T-helper 2 cell (primary cell): ENCODE results near the gene IFNL1.
A peak's percentile ranks its signal among the peaks of the same experiment; 100 is the strongest.
"Not testable (repeated sequence)": the region's sequence is repeated elsewhere in the genome, so short reads cannot be mapped to it uniquely, and the experiment has no call there.

Source experiments
- DNase-seq, 5 experiments: peaks; one replicate each; pipeline versions ENCODE4 v3.0.0 to v3.0.0-alpha.2; 2012 to 2022

The IFNL1 gene

DNA sequence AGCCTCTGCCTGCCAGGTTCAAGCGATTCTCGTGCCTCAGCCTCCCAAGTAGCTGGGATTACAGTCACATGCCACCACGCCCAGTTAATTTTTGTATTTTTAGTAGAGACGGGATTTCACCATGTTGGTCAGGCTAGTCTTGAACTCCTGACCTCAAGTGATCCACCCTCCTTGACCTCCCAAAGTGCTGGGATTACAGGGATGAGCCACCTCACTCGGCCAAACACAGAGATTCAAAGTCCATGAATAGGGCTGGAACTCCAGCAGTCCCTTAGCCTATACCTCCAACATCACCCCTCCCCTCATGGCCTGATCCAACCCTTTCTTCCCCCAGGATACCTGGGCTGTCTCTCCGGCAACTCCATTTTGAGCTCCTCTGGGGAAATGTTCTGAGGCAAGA is 36.5 kb downstream of the IFNL1 start:
- DNase-seq = not testable (repeated sequence)

DNA sequence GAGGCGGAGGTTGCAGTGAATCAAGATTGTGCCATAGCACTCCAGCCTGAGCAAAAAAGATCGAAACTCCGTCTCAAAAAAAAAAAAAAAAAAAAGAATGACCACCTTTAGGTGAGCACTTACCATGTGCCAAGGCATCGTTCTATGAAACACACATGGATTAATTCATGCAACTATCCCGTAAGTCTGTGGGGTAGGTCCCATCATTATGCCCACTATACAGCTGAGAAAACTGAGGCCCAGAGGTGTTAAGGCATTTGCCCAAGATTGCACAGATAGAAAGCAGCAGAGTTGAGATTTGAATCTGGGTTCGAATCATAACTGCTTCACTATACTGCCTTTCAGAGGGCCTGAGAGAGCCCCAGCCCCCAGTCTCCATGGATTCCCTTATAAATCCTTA is 37.3 kb downstream of the IFNL1 start:
- no peak for DNase-seq

DNA sequence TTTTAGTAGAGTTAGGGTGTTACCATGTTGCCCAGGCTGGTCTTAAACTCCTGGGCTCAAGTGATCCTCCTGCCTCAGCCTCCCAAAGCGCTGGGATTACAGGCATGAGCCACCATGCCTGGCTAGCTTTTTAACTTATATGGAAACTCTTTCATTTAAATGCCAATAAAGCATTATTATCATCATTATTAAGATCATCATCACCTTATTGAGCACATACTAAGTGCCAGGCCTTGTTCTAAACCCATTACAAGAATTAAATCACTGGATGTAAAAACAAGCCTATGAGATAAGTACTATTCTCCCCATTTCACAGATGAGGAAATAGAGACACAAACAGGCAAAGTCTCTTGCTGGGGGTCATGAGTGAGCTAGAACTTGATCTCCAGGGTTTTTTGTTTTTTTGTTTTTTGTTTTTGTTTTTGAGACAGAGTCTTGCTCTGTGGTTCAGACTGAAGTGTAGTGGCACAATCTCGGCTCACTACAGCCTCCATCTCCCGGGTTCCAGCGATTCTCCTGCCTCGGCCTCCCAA is 38.3 kb downstream of the IFNL1 start:
- no peak for DNase-seq

DNA sequence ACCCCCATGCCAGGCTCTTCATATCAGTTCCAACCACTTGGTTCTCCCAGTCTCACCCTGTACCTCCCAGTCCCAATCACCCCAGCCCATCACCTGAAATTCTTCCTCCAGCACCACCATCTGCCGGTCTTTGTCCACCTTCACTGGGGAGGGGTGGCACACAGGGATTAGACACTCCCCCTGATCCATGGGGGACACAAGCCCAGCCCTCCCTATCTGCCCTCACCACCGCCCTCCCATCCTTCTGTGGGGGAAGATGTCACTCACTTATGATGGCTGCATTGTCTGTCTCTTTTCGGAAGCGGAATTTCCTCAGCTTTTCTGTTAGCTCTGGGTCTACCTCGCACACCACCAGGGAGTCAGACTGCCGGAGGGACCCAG is 39.0 kb downstream of the IFNL1 start:
- peak in 1 of 5 experiments; percentile 67 for DNase-seq

DNA sequence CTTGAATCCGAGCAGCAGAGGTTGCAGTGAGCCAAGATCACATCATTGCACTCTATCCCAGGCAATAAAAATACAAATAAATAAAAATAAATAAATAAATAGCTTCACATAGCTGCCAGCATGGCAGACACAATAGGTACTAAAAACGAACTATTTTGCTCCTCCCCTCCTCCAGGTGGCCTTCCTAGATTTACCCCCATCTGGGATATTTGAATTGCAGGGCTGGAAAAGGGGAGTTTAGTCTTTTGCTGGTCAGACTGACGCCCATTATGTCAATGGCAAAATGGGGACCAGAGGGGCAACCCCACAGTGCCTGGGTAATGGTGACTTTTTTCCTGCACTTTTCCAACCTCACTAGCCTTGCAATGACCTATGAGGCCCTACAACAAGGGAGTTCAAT is 40.3 kb downstream of the IFNL1 start:
- no peak for DNase-seq

DNA sequence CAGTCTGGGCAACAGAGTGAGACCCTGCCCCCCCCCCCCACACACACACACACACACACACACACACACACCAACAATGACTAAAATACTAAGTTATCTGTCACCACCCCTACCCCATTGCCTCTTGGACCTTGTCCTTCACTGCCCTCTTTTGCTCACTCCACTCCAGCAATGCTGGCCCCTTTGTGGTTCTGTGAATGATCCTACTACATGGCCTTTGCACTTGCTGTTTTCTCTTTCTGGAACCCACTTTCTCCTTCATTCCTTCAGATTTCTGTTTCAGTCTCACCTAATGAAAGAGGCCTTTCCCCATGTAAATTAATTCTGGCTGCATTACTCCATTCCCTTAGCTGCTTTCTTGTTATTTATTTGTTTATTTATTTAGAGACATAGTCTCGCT is 43.5 kb downstream of the IFNL1 start:
- no peak for DNase-seq

DNA sequence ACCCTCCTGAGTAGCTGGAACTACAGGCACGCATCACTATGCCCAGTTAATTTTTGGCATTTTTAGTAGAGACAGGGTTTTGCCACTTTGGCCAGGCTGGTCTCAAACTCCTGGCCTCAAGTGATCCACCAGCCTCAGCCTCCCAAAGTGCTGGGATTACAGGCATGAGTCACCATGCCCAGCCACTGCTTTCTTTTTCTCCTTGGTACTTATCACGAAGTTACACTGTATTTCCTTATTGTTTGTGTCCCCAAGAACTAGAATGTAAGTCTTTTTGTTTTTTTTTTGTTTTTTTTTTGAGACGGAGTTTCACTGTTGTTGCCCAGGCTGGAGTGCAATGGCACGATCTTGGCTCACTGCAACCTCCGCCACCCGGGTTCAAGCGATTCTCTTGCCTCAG is 43.9 kb downstream of the IFNL1 start:
- not testable (repeated sequence) for DNase-seq

DNA sequence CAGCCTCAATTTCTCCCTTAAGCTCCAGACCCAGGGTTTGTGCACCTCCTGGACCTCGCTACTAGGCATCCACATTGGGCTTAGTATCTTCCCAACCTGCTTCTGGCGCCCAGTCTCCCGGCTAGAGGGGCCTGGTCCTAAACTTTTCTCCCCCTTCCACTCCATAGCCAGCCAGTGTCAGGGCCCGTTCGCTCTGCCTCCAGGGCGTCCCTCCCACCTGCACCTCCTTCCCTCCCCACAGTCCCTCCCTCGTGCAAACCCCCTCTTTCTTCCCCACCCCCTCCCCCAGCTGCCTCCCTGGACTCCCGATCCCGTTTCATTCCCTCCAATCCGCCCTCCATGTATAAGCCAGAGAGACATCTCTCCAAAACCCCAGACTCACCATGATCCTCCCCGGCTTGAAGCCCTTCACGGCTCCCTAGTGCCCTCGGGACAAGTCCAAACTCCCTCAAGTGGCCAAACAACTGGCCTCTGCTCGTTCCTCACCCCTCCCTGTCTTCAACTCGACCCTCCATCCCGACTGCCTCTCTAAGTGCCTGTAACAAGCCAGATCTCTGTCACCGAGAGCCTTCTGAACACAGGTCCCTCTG is 45.0 kb downstream of the IFNL1 start:
- DNase-seq = peak in 2 of 5 experiments; percentile 13 to 48

DNA sequence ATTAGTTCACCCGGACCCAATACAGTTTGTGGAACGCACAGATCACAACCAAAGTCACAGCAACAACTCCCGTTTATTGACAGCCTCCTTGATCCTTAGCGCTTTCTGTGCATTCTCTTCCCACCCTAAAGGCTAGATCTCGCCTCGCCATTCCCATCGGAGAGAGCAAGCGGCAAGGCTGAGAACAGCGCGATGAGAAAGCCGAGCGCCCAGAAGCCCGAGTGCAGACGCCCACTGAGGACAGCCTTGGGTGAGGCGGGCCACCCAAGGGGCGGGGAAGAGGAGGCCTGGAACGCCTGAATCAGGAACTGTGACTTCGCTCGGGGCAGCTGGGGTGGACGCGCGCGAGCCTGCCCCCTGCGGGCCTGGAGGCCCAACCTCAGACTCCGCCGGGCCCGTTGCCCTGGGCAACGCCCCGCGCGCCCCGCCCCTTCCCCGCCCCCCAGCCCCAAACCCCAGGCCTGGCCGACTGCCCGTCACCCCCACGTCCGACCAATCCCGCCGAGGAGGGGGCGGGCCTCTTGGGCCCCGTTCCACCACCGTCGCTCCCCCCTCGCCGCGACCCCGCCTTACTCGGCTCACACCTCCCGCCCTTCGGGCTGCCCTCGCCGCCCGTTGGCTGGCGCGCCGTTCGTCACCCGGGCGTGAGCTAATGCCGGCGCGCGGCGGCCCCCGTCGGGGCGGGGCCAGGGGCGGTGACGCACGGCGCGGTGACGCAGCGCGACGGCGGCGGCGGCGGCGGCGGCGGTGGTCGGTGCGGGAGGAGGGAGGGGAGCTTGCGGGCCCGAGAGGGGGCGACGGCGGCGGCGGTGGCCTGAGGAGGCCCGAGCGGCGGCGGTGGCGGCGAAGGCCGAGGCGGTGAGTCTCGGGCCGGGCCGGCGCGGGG is 45.8 kb downstream of the IFNL1 start, which contains the start of gene SAMD4B:
SAMD4B (plus strand) TSS at position 703 of the 886 bp plus-strand sequence. CDS start 14,473 bp downstream, outside the sequence.
- DNase-seq = peak; percentile 98 to 100 (median 99)

DNA sequence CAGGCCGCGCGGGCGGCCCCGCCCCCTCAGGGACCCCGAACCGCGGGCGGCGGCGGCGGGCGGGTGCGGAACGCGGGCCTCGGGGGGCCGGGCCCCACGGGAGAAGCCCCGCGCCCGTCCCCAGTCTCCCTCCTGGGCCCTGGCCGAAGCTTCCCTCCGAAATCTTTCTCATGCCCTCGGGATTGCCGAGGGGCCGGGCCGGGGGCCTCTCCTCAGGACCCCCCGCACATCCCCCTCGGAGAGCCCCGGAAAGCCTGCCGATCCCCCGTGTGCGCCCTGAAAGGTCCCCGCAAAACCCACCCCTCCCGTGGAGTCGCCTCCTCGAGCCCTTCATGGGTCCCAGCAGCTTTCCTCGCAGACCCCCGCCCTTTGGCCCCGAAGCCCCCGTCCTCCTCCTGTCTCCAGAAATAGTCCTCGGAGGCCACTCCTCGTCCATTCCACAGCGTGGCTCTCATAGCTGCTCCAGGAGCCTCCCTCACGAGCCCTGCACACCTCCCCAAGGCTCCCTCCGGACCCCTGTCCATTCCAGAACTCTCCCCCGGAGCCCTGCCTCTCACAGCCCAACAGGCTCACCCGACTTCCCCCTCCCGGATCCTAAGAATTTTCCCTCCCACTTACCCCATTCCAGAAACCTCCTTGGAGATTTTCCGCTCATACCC is 46.6 kb downstream of the IFNL1 start:
- DNase-seq = no peak

DNA sequence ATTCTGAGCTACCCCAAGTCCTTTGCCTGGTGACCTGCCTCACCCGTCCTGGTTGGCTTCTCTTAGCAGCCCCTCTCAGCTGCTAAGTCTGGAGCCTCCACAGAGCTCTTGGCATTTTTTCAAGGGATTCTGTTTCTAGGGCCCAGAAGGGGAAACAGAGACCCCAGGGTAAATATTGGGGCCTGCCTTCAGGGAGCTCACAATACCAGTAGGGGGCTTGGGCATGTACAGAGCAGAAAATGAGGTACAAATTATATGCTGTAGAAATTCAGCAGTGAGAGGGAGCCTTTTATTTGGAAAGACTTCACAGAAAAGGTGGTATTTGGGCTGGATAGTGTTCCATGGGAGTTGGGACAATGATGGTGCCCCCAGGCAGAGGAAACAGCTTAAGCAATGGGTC is 49.7 kb downstream of the IFNL1 start:
- no peak for DNase-seq

DNA sequence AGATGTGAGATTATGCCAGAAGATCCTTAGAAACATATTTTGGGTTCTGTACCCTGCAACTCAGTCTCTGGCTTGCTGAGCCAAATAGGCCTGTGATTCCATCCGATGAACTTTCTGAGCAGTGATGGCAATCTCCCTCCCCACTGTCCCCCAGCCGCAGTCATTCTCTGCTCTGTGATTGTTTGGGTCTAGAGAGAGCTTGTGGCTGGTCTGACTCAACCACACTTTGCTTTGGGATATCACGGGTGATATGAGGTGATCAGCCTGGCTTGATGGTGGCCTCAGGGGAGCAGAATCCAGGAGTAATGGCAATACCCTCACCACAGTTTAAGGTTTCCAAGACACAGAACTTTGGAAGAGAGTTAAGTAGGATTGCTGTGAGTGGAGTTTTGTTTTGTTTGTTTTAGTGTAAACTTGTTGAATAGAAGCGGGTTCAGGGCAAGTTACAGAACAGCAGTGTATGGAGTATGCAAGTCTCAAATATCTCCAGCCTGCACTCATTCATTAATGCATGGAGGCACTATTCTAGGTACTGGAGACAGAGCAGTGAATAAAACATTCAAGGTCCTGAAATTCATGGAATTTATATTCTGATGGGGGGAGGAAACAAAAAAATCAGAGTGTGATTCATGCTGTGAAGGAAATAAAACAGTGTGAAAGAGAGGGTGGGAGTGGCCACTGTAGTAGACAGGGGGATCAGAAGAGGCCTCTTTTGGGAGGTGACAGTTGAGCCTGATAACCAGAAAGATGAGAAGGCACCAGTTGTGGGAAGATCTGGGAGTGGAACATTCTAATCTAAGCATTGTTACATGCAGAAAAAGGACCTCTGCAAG is 51.3 kb downstream of the IFNL1 start:
- DNase-seq = no peak
